GM21526 (cell line): Measurements from ENCODE around the gene NFIA.
"Not testable (repeated sequence)": the region's sequence is repeated elsewhere in the genome, so short reads cannot be mapped to it uniquely, and the experiment has no call there.

Source experiments
- ATAC-seq: cut with Tn5 transposase; IDR thresholded peaks from one replicate; pipeline ENCODE4 v1.9.1; 2021; ENCODE audit warnings: moderate library complexity; ENCODE audit not compliant: unreplicated experiment, low FRiP score

Gene NFIA

GRCh38 chr1:61460191-61460590 is 377.8 kb downstream of the NFIA start:
- ATAC-seq = no peak

GRCh38 chr1:61461406-61462384 is 379.3 kb downstream of the NFIA start:
- ATAC-seq = no peak

- ATAC-seq = no peak
Measured at GRCh38 chr1:61462628-61463027, 380.3 kb downstream of the NFIA start.

- ATAC-seq = no peak
Measured at GRCh38 chr1:61463220-61463619, 380.9 kb downstream of the NFIA start.

GRCh38 chr1:61467836-61468235 is 385.5 kb downstream of the NFIA start:
- ATAC-seq = not testable (repeated sequence)

- ATAC-seq = no peak
Measured at GRCh38 chr1:61469365-61469764, 387.0 kb downstream of the NFIA start.

GRCh38 chr1:61472876-61473275 is 390.5 kb downstream of the NFIA start:
- ATAC-seq = no peak

- no peak for ATAC-seq
Measured at GRCh38 chr1:61474269-61474817, 392.0 kb downstream of the NFIA start.

- ATAC-seq = no peak
Measured at GRCh38 chr1:61474963-61475362, 392.6 kb downstream of the NFIA start.

- ATAC-seq = no peak
Measured at GRCh38 chr1:61477301-61477700, 394.9 kb downstream of the NFIA start.

GRCh38 chr1:61480273-61480935 is 398.0 kb downstream of the NFIA start:
- ATAC-seq = no peak

- ATAC-seq = no peak
Measured at GRCh38 chr1:61481315-61481715, 399.0 kb downstream of the NFIA start.

- no peak for ATAC-seq
Measured at GRCh38 chr1:61482170-61482734, 399.9 kb downstream of the NFIA start.

GRCh38 chr1:61486783-61487536 is 404.6 kb downstream of the NFIA start:
- ATAC-seq = no peak

GRCh38 chr1:61487801-61488200 is 405.4 kb downstream of the NFIA start:
- no peak for ATAC-seq

- no peak for ATAC-seq
Measured at GRCh38 chr1:61490924-61491323, 408.6 kb downstream of the NFIA start.

GRCh38 chr1:61491497-61491896 is 409.1 kb downstream of the NFIA start:
- ATAC-seq = no peak

GRCh38 chr1:61494000-61494399 is 411.6 kb downstream of the NFIA start:
- ATAC-seq = no peak

- no peak for ATAC-seq
Measured at GRCh38 chr1:61496501-61496900, 414.1 kb downstream of the NFIA start.

- no peak for ATAC-seq
Measured at GRCh38 chr1:61497013-61497412, 414.7 kb downstream of the NFIA start.
